NCI-H1092 (cell line): Measurements from ENCODE around the gene INSYN2B.

Experiments
- DNase-seq: peaks from one replicate; lab custom pipeline; 2025; lab: John Stamatoyannopoulos, UW

Gene INSYN2B

GRCh38 chr5:169889572-169889971 lies 90.7 kb downstream of the INSYN2B start:
- no peak for DNase-seq

- DNase-seq: no peak
Observed at GRCh38 chr5:169886677-169887076, 93.6 kb downstream of the INSYN2B start.

DNA sequence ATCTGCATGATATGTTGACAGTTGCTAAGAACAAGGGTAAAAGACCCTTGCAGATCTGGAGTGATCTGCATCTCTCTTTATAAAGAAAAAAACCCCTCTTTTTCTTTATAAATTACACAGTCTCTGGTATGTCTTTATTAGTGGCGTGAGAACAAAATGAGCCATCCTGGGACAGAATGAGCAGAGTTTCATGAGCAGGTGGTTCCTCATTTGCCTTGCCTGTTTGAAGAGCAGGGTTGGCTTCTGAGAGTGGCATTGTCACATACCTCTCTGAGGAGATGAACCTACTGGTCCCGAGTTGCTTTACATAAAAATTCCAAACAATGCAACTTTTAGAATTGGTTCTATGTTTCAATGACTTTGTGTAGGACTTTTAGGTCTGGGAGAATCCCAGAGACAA lies 94.3 kb downstream of the INSYN2B start:
- no peak for DNase-seq

- no peak for DNase-seq
Observed at GRCh38 chr5:169881702-169882303, 98.5 kb downstream of the INSYN2B start.

DNA sequence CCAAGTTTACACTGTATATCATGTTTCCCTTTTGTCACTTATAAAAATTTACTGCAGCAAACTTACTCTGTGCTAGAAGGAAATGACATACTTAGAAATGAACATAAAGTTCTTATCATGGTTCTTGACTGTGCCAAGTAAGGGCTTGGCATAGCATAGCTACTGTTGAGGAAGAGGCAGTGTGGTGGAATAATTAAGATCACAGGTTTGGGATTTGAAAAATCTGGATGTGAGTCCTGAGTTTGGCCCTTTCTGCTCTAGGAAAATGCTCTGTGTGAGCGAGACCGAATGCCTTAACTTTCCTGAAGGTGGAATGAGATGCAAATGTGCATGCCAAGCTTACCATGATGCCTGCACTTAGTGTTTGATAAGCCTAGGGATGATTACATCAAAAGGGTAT lies 99.5 kb downstream of the INSYN2B start:
- no peak for DNase-seq

- no peak for DNase-seq
Observed at GRCh38 chr5:169880012-169880663, 100.2 kb downstream of the INSYN2B start.

DNA sequence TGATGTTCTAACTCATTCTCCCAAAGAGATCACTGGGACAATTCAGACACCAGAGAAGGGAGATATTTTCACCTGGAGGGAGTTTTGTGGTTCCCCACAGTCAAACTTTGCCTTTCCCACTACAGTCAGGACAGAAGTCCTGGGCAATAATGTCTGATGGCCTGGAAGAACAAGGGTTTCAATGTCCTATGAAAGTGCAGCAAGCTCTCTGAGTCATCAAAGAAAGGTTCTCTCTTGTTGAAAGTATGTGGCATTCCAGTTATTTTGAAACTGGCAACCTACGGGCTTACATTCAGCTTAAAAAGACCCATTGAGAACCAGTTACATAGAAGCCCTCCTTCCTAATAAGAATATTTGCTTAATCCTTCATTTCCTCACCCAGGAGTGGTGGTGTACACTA lies 103.9 kb downstream of the INSYN2B start:
- DNase-seq: no peak

GRCh38 chr5:169875731-169876130 lies 104.6 kb downstream of the INSYN2B start:
- no peak for DNase-seq

DNA sequence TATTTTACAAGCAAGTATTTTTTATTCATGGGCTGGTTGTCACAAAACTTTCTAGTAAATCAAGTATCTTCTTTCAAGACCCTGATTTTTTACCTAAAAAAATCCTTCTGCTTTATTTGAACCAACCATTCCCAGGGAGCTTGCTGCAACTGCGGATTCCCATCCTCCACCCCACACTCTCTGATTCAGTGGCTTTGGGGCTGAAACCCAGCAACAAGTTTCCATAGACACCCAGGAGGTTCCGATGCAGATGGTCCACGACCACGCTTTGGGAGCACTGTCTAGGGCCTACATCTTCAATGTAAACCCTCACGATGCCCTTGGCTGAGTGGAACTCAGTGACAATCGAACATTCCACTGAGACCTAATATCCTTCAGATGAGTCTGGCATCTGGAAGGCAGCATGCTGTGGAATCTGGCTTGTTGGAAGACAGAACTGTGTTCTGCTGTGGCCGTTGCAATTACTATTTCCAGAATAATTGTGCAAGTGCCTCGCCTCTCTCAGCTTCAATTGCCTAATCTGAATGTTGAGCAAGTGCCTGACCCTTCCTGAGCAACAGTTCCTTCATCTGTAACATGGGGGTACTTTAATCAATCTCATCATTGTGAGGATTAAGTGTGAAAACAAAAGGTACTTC lies 105.1 kb downstream of the INSYN2B start:
- no peak for DNase-seq

DNA sequence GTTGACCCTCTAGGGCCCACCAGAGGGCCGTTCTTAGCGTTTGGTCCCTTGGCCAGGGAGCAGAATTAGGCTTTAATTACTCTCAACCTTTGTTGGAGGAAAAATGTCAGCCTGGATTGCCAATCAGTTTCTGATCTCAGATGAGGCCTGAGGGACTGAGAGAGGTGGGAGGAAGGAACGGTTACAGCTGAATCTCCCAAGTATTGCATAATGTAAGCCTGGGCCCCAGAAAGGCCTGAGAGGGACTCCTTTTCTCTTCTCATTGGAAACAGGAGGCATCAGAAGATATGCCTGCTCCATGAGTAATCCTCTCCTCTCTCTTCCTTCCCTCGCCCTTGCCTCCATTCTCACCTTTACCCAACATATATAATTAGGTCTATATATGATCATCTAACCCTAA lies 105.7 kb downstream of the INSYN2B start:
- no peak for DNase-seq

- DNase-seq: no peak
Observed at GRCh38 chr5:169873642-169874041, 106.7 kb downstream of the INSYN2B start.

- DNase-seq: no peak
Observed at GRCh38 chr5:169871826-169872490, 108.3 kb downstream of the INSYN2B start.

DNA sequence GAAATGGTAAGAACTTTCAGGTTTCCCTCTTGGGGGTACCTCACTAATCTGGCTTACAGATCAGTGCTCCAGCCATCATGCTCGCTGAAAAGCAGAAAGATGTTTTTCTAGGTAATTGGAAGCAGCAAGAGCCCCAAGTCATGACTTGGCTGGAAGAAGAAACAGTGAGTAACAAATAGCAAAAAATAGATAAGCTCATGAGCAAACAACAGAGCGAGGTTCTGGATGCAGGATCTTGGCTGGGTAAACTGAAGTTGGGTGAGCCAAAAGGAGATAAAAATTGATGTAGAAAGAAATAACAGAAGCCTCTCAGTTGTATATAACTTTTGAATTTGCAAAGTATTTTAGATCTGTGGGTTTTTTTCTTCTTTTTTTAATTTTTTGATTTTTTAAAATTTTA lies 110.1 kb downstream of the INSYN2B start:
- no peak for DNase-seq

GRCh38 chr5:169869066-169869465 lies 111.2 kb downstream of the INSYN2B start:
- no peak for DNase-seq

DNA sequence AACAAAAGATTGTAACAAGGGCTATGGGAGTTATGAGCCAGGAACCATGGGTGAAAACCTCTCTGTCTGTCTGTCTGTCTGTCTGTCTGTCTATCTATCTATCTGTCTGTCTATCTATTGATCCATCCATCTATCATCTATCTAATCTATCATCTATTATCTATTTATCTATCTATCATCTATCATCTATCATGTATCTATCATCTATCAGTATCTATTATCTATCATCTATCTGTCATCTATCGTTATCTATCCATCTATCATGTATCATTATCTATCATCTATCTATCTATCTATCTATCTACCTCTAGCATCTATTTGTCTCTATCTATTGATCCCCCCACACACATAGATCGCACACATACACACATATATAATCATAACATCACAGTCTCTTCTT lies 112.9 kb downstream of the INSYN2B start:
- no peak for DNase-seq

GRCh38 chr5:169864483-169864882 lies 115.8 kb downstream of the INSYN2B start:
- no peak for DNase-seq

GRCh38 chr5:169862391-169862811 lies 117.9 kb downstream of the INSYN2B start:
- DNase-seq: no peak

GRCh38 chr5:169861934-169862333 lies 118.4 kb downstream of the INSYN2B start:
- no peak for DNase-seq

DNA sequence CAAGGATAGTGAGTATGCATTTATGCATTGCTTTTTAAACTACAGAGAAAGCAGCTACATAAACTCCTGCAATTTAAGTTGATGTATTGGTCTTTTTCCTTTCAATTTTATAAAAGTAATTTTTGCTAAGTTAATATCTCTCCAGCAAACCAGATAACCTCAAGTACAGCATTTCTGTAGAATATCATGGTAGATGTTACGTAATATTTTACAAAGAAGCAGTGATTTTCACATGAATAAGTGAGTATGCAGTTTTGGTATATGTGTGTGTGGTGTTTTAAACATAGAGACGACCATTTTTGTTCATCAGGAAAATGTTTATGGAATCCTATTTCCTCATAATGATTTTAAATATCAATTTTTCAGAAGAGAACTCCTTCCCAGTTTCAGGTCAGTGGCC lies 118.9 kb downstream of the INSYN2B start:
- DNase-seq: no peak

DNA sequence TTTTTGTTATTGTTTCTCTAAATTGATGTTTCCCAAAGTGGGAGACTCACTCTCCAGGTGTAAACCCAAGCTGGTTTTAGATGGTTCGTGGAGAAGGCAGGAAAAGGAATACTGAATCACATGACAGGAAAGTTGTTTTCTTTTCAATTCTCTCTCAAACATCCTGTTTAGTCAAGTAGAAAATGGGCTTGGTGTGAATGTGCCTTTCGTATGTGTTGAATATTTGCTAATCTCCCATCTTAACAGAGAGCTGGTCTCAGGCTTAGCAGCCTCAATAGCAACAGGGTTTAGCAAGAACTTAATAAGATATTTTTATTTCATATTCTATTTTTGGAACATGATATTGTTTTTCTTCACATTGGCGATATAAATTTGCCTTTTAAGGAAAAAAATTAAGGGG lies 119.7 kb downstream of the INSYN2B start:
- DNase-seq: no peak

- DNase-seq: no peak
Observed at GRCh38 chr5:169856571-169856970, 123.7 kb downstream of the INSYN2B start.

GRCh38 chr5:169851321-169851850 lies 128.9 kb downstream of the INSYN2B start:
- DNase-seq: no peak

GRCh38 chr5:169850409-169850808 lies 129.9 kb downstream of the INSYN2B start:
- no peak for DNase-seq
